GDM1 (cell line): ENCODE results near the gene ERICH6B.

Experiments used
- DNase-seq: peaks from one replicate; lab custom pipeline; 2025; lab: John Stamatoyannopoulos, UW

The ERICH6B gene

GRCh38 chr13:45500492-45501174, 114.9 kb downstream of the ERICH6B start:
- no peak for DNase-seq

GRCh38 chr13:45496942-45497341, 118.6 kb downstream of the ERICH6B start:
- DNase-seq, result no peak

- no peak for DNase-seq
These were observed 123.0 kb downstream of the ERICH6B start for GRCh38 chr13:45492538-45492937.
